Muscle layer of colon (tissue), 2 donors: Measurements from ENCODE around the gene TIMM22.

Source experiments
- H3K27ac ChIP-seq: one replicate; pipeline ENCODE4 v1.7.0; 2013; ENCODE audit warnings: low read depth, mild to moderate bottlenecking, low read length, moderate library complexity
- H3K27me3 ChIP-seq, 2 donors: one replicate each; pipeline ENCODE4 v1.7.0; 2013; ENCODE audit warnings: low read length in 2 of 2, mild to moderate bottlenecking in 2 of 2; ENCODE audit not compliant: insufficient read depth in 2 of 2, control insufficient read depth in 1 of 2
- H3K36me3 ChIP-seq: one replicate; pipeline ENCODE4 v1.7.0; 2013; ENCODE audit warnings: mild to moderate bottlenecking, low read length; ENCODE audit not compliant: insufficient read depth
- H3K4me1 ChIP-seq: one replicate; pipeline ENCODE4 v1.7.0; 2013; ENCODE audit warnings: mild to moderate bottlenecking, low read length; ENCODE audit not compliant: insufficient read depth
- H3K4me3 ChIP-seq, 2 donors: one replicate each; pipeline ENCODE4 v1.7.0; 2013; ENCODE audit warnings: low read length in 2 of 2, low read depth in 1 of 2, mild to moderate bottlenecking in 1 of 2, moderate library complexity in 1 of 2
- H3K9ac ChIP-seq: one replicate; pipeline ENCODE4 v1.7.0; 2013; ENCODE audit warnings: low read length
- H3K9me3 ChIP-seq: one replicate; pipeline ENCODE4 v1.7.0; 2013; ENCODE audit warnings: mild to moderate bottlenecking, low read length
- donor health status: abdominal sarcoma.
- donor health status: Adenocarcinoma of cecum.

TIMM22 gene

GRCh38 chr17:975371-975915 lies 21.5 kb upstream of the TIMM22 start:
- H3K27ac ChIP-seq: peak overlapping the region; percentile 10
- H3K4me1 ChIP-seq: peaks cover 38% of the 10 kb centered on the region
- no peaks in the 10 kb centered on the region for H3K9me3 ChIP-seq
- H3K27me3 ChIP-seq: no peaks in the 10 kb centered on the region
- peaks cover 4% of the 10 kb centered on the region for H3K36me3 ChIP-seq
- H3K4me3 ChIP-seq: no peak overlapping the region
- H3K9ac ChIP-seq: no peak overlapping the region

- no peaks in the 10 kb centered on the region for H3K27me3 ChIP-seq
- peak overlapping the region in 1 of 2 donors; percentile 42 for H3K4me3 ChIP-seq
- H3K36me3 ChIP-seq: peaks cover 4% of the 10 kb centered on the region
- no peaks in the 10 kb centered on the region for H3K9me3 ChIP-seq
- peak overlapping the region; percentile 94 for H3K27ac ChIP-seq
- peaks cover 37% of the 10 kb centered on the region for H3K4me1 ChIP-seq
- no peak overlapping the region for H3K9ac ChIP-seq
These were observed 20.6 kb upstream of the TIMM22 start for GRCh38 chr17:976312-976711.

GRCh38 chr17:977166-977565 lies 19.8 kb upstream of the TIMM22 start:
- H3K9ac ChIP-seq: peak overlapping the region; percentile 40
- H3K9me3 ChIP-seq: no peaks in the 10 kb centered on the region
- H3K4me3 ChIP-seq: peak overlapping the region in 1 of 2 donors; percentile 62
- H3K27ac ChIP-seq: peak overlapping the region; percentile 94
- no peaks in the 10 kb centered on the region for H3K27me3 ChIP-seq
- peaks cover 37% of the 10 kb centered on the region for H3K4me1 ChIP-seq
- peaks cover 4% of the 10 kb centered on the region for H3K36me3 ChIP-seq

GRCh38 chr17:978103-979093 lies 18.5 kb upstream of the TIMM22 start:
- Histone ChIP-seq H3K27ac (peak overlapping the region; percentile 94), H3K36me3 (no peaks in the 10 kb centered on the region), H3K4me1 (peaks cover 37% of the 10 kb centered on the region), H3K9me3 (no peaks in the 10 kb centered on the region), H3K9ac (peak overlapping the region; percentile 40), H3K4me3 (peak overlapping the region; percentile 56 to 62), H3K27me3 (no peaks in the 10 kb centered on the region)

GRCh38 chr17:979212-979538 lies 17.8 kb upstream of the TIMM22 start:
- no peak overlapping the region for H3K4me3 ChIP-seq
- H3K4me1 ChIP-seq: peaks cover 37% of the 10 kb centered on the region
- H3K9ac ChIP-seq: no peak overlapping the region
- no peaks in the 10 kb centered on the region for H3K36me3 ChIP-seq
- no peaks in the 10 kb centered on the region for H3K27me3 ChIP-seq
- H3K27ac ChIP-seq: peak overlapping the region; percentile 68
- H3K9me3 ChIP-seq: no peaks in the 10 kb centered on the region

GRCh38 chr17:979539-980405 lies 17.2 kb upstream of the TIMM22 start, which contains the start of gene NXN:
TSS of gene NXN (minus strand) at chr17:979776.
- H3K36me3 ChIP-seq: no peaks in the 10 kb centered on the region
- H3K9ac ChIP-seq: peak within 1 kb of the TSS; percentile 40
- H3K4me3 ChIP-seq: peak within 1 kb of the TSS; percentile 56 to 62
- no peaks in the 10 kb centered on the region for H3K9me3 ChIP-seq
- H3K27me3 ChIP-seq: no peaks in the 10 kb centered on the region
- peaks cover 37% of the 10 kb centered on the region for H3K4me1 ChIP-seq
- peak within 1 kb of the TSS; percentile 94 for H3K27ac ChIP-seq

GRCh38 chr17:980406-981291 lies 16.3 kb upstream of the TIMM22 start:
- Histone ChIP-seq H3K27ac (peak overlapping the region; percentile 63), H3K9ac (no peak overlapping the region)

GRCh38 chr17:981292-981658 lies 15.7 kb upstream of the TIMM22 start:
- Histone ChIP-seq H3K4me3 (no peak overlapping the region), H3K4me1 (peaks cover 22% of the 10 kb centered on the region), H3K9ac (no peak overlapping the region), H3K27me3 (no peaks in the 10 kb centered on the region), H3K9me3 (no peaks in the 10 kb centered on the region), H3K36me3 (no peaks in the 10 kb centered on the region), H3K27ac (no peak overlapping the region)

More at GRCh38 chr17:980406-981291, 16.3 kb upstream of the TIMM22 start:
- Histone ChIP-seq H3K4me3 (peak overlapping the region; percentile 26 to 43), H3K36me3 (no peaks in the 10 kb centered on the region), H3K27me3 (no peaks in the 10 kb centered on the region), H3K4me1 (peaks cover 29% of the 10 kb centered on the region), H3K9me3 (no peaks in the 10 kb centered on the region)

- Histone ChIP-seq H3K36me3 (no peaks in the 10 kb centered on the region), H3K9ac (no peak overlapping the region), H3K27ac (no peak overlapping the region), H3K27me3 (no peaks in the 10 kb centered on the region), H3K9me3 (no peaks in the 10 kb centered on the region), H3K4me3 (no peak overlapping the region), H3K4me1 (peaks cover 10% of the 10 kb centered on the region)
These were observed 13.0 kb upstream of the TIMM22 start for GRCh38 chr17:983921-984320.

GRCh38 chr17:986322-986929 lies 10.5 kb upstream of the TIMM22 start:
- Histone ChIP-seq H3K36me3 (no peaks in the 10 kb centered on the region), H3K9ac (no peak overlapping the region), H3K4me3 (no peak overlapping the region), H3K27ac (no peak overlapping the region), H3K27me3 (no peaks in the 10 kb centered on the region), H3K9me3 (no peaks in the 10 kb centered on the region), H3K4me1 (no peaks in the 10 kb centered on the region)
